IPS-20b (cell line): Measurements from ENCODE around the gene TFF1.

Source experiments
- H3K27ac ChIP-seq: one replicate; pipeline ENCODE4 v1.5.1; 2013; ENCODE audit warnings: low read length
- H3K27me3 ChIP-seq: 2 replicates; pipeline ENCODE4 v1.6.1; 2013; ENCODE audit warnings: mild to moderate bottlenecking, low read length, inconsistent platforms; ENCODE audit not compliant: insufficient read depth
- H3K36me3 ChIP-seq: 2 replicates; pipeline ENCODE4 v1.6.1; 2013; ENCODE audit warnings: low read depth, mild to moderate bottlenecking, inconsistent platforms, low read length, moderate library complexity; ENCODE audit not compliant: insufficient read depth
- H3K4me1 ChIP-seq: 2 replicates; pipeline ENCODE4 v1.6.1; 2013; ENCODE audit warnings: mild to moderate bottlenecking, control low read depth, inconsistent platforms, low read length, moderate library complexity; ENCODE audit not compliant: insufficient read depth
- H3K4me3 ChIP-seq: 2 replicates; pipeline ENCODE4 v1.5.1; 2013; ENCODE audit warnings: mild to moderate bottlenecking, low read length, inconsistent platforms
- H3K9ac ChIP-seq: 2 replicates; pipeline ENCODE4 v1.6.1; 2013; ENCODE audit warnings: low read depth, mild to moderate bottlenecking, inconsistent platforms, low read length, moderate library complexity
- H3K9me3 ChIP-seq: 2 replicates; pipeline ENCODE4 v1.6.1; 2013; ENCODE audit warnings: mild to moderate bottlenecking, low read depth, low read length, inconsistent platforms; ENCODE audit not compliant: insufficient read depth

The TFF1 gene

GRCh38 chr21:42367367-42368165 is 1.2 kb upstream of the TFF1 start:
- H3K27ac ChIP-seq = no peak overlapping the region
- no peaks in the 10 kb centered on the region for H3K36me3 ChIP-seq
- H3K27me3 ChIP-seq = no peaks in the 10 kb centered on the region
- H3K4me3 ChIP-seq = no peak overlapping the region
- no peaks in the 10 kb centered on the region for H3K9me3 ChIP-seq
- H3K4me1 ChIP-seq = no peaks in the 10 kb centered on the region
- no peak overlapping the region for H3K9ac ChIP-seq

DNA sequence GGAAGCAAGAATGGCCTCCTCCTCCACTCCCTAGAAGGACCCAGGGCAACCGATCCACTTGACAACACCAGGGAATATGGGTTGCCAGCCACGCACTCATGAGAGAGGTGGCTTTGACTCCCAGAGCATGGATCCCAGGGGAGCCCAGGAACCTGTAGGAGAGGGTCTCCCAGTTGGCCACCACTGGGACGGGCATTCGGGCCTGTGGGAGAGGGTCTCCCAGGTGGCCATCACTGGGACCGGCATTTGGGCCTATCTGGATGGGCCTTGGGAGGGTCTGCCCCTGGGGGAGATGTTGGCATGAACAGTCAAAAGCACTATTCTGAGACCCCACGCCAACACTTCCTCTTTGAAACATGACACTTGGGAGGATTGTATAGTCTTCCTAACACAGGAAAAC is 565 bp downstream of the TFF1 start:
- no peaks in the 10 kb centered on the region for H3K9me3 ChIP-seq
- H3K27me3 ChIP-seq = no peaks in the 10 kb centered on the region
- H3K4me1 ChIP-seq = no peaks in the 10 kb centered on the region
- no peak overlapping the region for H3K4me3 ChIP-seq
- no peak overlapping the region for H3K27ac ChIP-seq
- no peak overlapping the region for H3K9ac ChIP-seq
- no peaks in the 10 kb centered on the region for H3K36me3 ChIP-seq

DNA sequence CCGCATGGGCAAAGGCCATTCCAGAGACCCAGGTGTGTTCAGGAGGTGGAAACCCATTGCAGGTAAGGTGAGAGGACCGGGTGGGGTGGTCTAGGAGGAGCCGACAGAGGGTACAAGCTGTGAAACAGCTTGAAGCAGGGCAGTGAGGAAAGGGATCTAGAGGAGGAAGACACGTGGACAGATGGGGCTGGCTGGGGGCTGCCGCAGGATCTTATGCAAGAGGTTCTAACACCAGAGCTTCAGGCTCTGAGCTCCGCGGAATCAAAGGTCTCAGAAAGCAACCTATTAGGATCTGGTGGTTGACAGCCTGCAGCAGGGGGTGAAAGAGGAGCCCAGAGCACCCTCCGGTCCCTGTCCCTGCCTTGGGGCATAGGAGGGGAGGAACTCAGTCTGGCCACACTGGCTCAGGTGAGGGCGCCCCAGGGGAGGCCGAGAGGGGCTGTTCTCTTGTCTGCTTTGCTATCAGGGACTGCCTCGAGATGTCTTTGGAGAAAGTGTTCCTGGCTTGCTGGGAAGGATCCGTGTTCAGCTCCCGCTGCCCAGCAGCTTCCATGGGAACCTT is 1.9 kb downstream of the TFF1 start:
- no peak overlapping the region for H3K27ac ChIP-seq
- peaks cover 7% of the 10 kb centered on the region for H3K9me3 ChIP-seq
- no peaks in the 10 kb centered on the region for H3K27me3 ChIP-seq
- no peaks in the 10 kb centered on the region for H3K4me1 ChIP-seq
- H3K9ac ChIP-seq = no peak overlapping the region
- no peak overlapping the region for H3K4me3 ChIP-seq
- no peaks in the 10 kb centered on the region for H3K36me3 ChIP-seq

GRCh38 chr21:42363312-42363711 is 3.0 kb downstream of the TFF1 start:
- Histone ChIP-seq H3K4me1 (no peaks in the 10 kb centered on the region), H3K27me3 (no peaks in the 10 kb centered on the region), H3K36me3 (no peaks in the 10 kb centered on the region), H3K9ac (no peak overlapping the region), H3K9me3 (peaks cover 7% of the 10 kb centered on the region), H3K27ac (no peak overlapping the region), H3K4me3 (no peak overlapping the region)

DNA sequence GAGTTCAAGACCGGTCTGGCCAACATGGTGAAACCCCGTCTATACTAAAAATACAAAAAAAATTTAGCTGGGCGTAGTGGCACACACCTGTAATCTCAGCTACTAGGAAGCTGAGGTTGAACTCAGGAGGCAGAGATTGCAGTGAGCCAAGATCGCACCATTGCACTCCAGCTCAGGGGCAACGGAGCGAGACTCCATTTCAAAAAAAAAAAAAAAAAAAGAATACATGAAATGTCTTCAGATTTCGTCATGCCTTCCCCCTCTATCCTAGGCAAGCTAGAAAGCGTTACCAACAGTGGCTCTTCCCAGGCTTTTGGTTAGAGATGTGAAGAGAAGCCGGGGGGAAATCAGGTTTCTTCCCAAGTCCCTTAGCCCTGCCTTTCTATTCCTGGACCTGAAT is 3.6 kb downstream of the TFF1 start:
- no peaks in the 10 kb centered on the region for H3K4me1 ChIP-seq
- H3K9me3 ChIP-seq = peaks cover 7% of the 10 kb centered on the region
- no peak overlapping the region for H3K9ac ChIP-seq
- no peak overlapping the region for H3K27ac ChIP-seq
- H3K36me3 ChIP-seq = no peaks in the 10 kb centered on the region
- no peaks in the 10 kb centered on the region for H3K27me3 ChIP-seq
- H3K4me3 ChIP-seq = no peak overlapping the region

DNA sequence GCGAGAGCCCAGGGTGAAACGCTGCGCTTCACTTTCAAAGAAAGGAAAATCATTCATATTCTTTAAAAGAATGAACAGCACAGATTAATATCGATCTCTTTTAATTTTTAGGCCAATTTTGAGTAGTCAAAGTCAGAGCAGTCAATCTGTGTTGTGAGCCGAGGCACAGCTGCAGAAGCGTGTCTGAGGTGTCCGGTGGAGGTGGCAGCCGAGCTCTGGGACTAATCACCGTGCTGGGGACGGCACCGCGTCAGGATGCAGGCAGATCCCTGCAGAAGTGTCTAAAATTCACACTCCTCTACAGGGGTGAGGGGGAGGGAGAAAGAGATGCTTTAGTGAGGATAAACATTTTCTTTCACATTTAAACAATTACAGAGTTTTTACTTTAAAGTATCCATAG is 4.1 kb downstream of the TFF1 start:
- Histone ChIP-seq H3K9me3 (peaks cover 7% of the 10 kb centered on the region), H3K4me3 (no peak overlapping the region), H3K27ac (no peak overlapping the region), H3K36me3 (no peaks in the 10 kb centered on the region), H3K4me1 (no peaks in the 10 kb centered on the region), H3K9ac (no peak overlapping the region), H3K27me3 (no peaks in the 10 kb centered on the region)

- Histone ChIP-seq H3K9me3 (peaks cover 7% of the 10 kb centered on the region), H3K9ac (no peak overlapping the region), H3K27me3 (no peaks in the 10 kb centered on the region), H3K27ac (no peak overlapping the region), H3K4me1 (no peaks in the 10 kb centered on the region), H3K36me3 (no peaks in the 10 kb centered on the region), H3K4me3 (no peak overlapping the region)
Observed at GRCh38 chr21:42361286-42361685, 5.0 kb downstream of the TFF1 start.

GRCh38 chr21:42360317-42360716 is 6.0 kb downstream of the TFF1 start:
- Histone ChIP-seq H3K27ac (no peak overlapping the region), H3K9ac (no peak overlapping the region), H3K4me1 (no peaks in the 10 kb centered on the region), H3K27me3 (no peaks in the 10 kb centered on the region), H3K9me3 (peaks cover 7% of the 10 kb centered on the region), H3K4me3 (no peak overlapping the region), H3K36me3 (no peaks in the 10 kb centered on the region)

GRCh38 chr21:42358937-42359336 is 7.4 kb downstream of the TFF1 start:
- H3K9ac ChIP-seq = no peak overlapping the region
- H3K27me3 ChIP-seq = no peaks in the 10 kb centered on the region
- no peaks in the 10 kb centered on the region for H3K4me1 ChIP-seq
- H3K9me3 ChIP-seq = peaks cover 7% of the 10 kb centered on the region
- H3K27ac ChIP-seq = no peak overlapping the region
- no peaks in the 10 kb centered on the region for H3K36me3 ChIP-seq
- no peak overlapping the region for H3K4me3 ChIP-seq

DNA sequence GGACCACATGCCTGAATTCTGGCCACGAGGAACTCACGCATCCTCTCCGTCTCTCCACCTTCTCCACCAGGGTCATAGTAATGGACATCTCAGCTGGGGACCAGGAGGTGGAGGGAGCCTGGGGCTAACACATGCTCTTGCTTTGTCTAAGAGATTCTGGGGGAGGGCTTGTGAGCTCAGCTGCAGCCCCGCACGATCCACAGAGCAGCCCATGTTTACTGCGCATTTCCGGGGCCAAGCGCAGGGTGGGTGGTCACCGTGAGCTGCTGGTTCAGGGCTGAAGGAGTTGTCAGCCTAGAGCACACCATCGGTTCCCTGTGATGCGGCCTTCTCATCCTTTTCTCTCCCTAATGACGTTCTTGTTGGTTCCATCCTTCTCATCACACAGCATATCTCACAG is 8.1 kb downstream of the TFF1 start:
- Histone ChIP-seq H3K27me3 (no peaks in the 10 kb centered on the region), H3K27ac (no peak overlapping the region), H3K9me3 (peaks cover 7% of the 10 kb centered on the region)

GRCh38 chr21:42357307-42357706 is 9.0 kb downstream of the TFF1 start:
- no peak overlapping the region for H3K27ac ChIP-seq
- H3K27me3 ChIP-seq = no peaks in the 10 kb centered on the region
- H3K4me1 ChIP-seq = no peaks in the 10 kb centered on the region
- H3K9me3 ChIP-seq = peaks cover 7% of the 10 kb centered on the region
- H3K9ac ChIP-seq = no peak overlapping the region
- H3K36me3 ChIP-seq = no peaks in the 10 kb centered on the region
- no peak overlapping the region for H3K4me3 ChIP-seq

More for the DNA sequence above, 8.1 kb downstream of the TFF1 start:
- no peak overlapping the region for H3K4me3 ChIP-seq
- no peak overlapping the region for H3K9ac ChIP-seq
- H3K4me1 ChIP-seq = no peaks in the 10 kb centered on the region
- no peaks in the 10 kb centered on the region for H3K36me3 ChIP-seq

GRCh38 chr21:42356650-42357049 is 9.7 kb downstream of the TFF1 start:
- H3K27me3 ChIP-seq = no peaks in the 10 kb centered on the region

More at GRCh38 chr21:42356650-42357049, 9.7 kb downstream of the TFF1 start:
- H3K4me3 ChIP-seq = no peak overlapping the region
- peaks cover 7% of the 10 kb centered on the region for H3K9me3 ChIP-seq
- no peak overlapping the region for H3K9ac ChIP-seq
- H3K4me1 ChIP-seq = no peaks in the 10 kb centered on the region
- no peak overlapping the region for H3K27ac ChIP-seq
- no peaks in the 10 kb centered on the region for H3K36me3 ChIP-seq
